ENCODE data around the gene POLR1C. TPM values are rescaled to one million over a fixed set of nuclear protein-coding genes. Genes with fewer than 3 reads are reported as not detected.
A peak's percentile ranks its signal among the peaks of the same experiment; 100 is the strongest.

Gene POLR1C
- total RNA-seq, 1 experiment from 2014 or later: 50.0 TPM

DNA sequence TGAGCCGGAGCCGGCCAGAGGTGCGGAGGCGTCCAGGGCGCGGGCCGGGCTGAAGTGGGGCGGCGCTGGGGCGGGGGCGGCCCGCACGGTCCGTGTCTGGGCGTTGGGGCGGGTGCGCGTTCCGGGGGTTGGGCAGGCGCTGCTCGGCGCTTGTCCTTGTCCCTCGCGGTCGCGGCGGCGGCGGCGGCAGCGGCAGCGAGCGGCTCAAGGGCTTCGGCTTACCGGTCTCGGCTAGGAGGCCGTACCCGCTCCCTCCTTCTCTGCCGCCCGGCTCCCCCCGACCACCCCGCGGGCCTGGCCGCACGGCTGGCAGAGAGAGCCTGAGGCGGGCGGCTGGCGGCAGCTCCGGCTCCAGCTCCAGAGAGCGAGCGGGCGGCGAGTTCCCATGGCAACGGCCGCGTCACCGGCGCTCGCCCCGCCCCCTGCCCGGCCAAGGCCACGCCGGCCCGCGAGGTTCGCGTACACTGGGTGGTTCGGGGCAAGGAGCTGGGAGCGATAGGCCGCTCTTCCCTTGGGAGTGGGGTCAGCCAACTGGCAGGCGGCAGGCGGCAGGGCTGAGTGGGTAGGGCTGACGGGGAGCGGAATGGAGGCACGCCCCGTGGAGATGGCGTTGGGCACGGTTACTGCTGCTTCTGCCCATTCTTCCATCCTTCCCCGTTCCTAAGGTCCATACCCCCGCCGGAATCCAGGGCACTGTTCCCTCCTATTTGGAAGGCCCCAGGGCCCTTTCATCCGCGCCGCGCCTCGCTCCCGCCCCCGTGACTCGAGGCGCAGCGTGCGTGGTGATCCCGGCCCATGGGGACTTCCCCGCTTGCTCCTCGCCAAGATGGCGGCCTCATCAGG is 6.7 kb upstream of the POLR1C start, which contains the start of gene LRRC73:
Gene LRRC73 (minus strand): TSS at position 363 of the 843 bp plus-strand sequence. CDS start 561 bp downstream, outside the sequence.
- Histone ChIP-seq H3K27ac (ENCODE audit: low read length) (no peak within 1 kb of the TSS), H3K27me3 (ENCODE audit: low read length) (no peaks in the 10 kb centered on the region), H3K4me1 (ENCODE audit: low read length) (peaks cover 27% of the 10 kb centered on the region), H3K36me3 (ENCODE audit: insufficient read depth, low read length) (peaks cover under 1% of the 10 kb centered on the region; the same call in 1 of the 2 replicates), H3K9me2 (replicated peaks; ENCODE audit: insufficient read depth, low read length) (no peaks in the 10 kb centered on the region), H3K9me3 (ENCODE audit: low read length) (no peaks in the 10 kb centered on the region), H3K9ac (ENCODE audit: low read length) (peak within 1 kb of the TSS; percentile 73), H3K4me2 (ENCODE audit: low read depth, low read length, poor library complexity, severe bottlenecking) (peak within 1 kb of the TSS; percentile 91), H3K79me2 (ENCODE audit: low read length) (peaks cover 6% of the 10 kb centered on the region), H4K20me1 (ENCODE audit: insufficient read depth, low read depth, low read length) (no peaks in the 10 kb centered on the region), H2AFZ (ENCODE audit: low read length) (peak within 1 kb of the TSS; percentile 56; the same call in 1 of the 2 replicates), H3K4me3 (ENCODE audit: low read length) (peak within 1 kb of the TSS; percentile 82)
- peak; percentile 92 for DNase-seq

DNA sequence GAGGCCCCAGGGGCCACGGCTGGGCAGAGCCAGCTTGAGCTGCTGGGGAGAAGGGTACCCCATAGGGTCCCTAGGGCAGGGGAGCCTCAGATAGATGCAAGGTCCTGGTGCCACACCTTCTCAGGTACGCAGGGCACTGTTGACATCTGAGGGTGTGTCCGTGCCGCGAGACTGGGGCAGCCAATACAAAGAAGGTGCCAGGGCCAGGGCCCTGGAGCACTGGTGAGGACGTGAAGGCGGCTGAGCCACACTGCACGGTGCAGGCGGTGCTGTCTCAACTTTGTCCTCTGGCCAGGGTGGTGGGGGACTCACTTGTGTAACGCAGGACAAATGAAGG is 6.1 kb upstream of the POLR1C start:
- Histone ChIP-seq H3K9ac (ENCODE audit: low read length) (peak overlapping the region; percentile 73; the same call in 1 of the 2 replicates), H3K4me1 (ENCODE audit: low read length) (peaks cover 33% of the 10 kb centered on the region), H3K9me2 (replicated peaks; ENCODE audit: insufficient read depth, low read length) (no peaks in the 10 kb centered on the region), H3K27me3 (ENCODE audit: low read length) (no peaks in the 10 kb centered on the region), H3K9me3 (ENCODE audit: low read length) (no peaks in the 10 kb centered on the region), H3K4me3 (ENCODE audit: low read length) (peak overlapping the region; percentile 82; the same call in 1 of the 2 replicates), H3K79me2 (ENCODE audit: low read length) (peaks cover 12% of the 10 kb centered on the region), H2AFZ (ENCODE audit: low read length) (no peak overlapping the region), H4K20me1 (ENCODE audit: insufficient read depth, low read depth, low read length) (no peaks in the 10 kb centered on the region), H3K36me3 (ENCODE audit: insufficient read depth, low read length) (peaks cover 3% of the 10 kb centered on the region; the same call in 1 of the 2 replicates), H3K27ac (ENCODE audit: low read length) (no peak overlapping the region), H3K4me2 (ENCODE audit: low read depth, low read length, poor library complexity, severe bottlenecking) (peak overlapping the region; percentile 91)
- DNase-seq: no peak

DNA sequence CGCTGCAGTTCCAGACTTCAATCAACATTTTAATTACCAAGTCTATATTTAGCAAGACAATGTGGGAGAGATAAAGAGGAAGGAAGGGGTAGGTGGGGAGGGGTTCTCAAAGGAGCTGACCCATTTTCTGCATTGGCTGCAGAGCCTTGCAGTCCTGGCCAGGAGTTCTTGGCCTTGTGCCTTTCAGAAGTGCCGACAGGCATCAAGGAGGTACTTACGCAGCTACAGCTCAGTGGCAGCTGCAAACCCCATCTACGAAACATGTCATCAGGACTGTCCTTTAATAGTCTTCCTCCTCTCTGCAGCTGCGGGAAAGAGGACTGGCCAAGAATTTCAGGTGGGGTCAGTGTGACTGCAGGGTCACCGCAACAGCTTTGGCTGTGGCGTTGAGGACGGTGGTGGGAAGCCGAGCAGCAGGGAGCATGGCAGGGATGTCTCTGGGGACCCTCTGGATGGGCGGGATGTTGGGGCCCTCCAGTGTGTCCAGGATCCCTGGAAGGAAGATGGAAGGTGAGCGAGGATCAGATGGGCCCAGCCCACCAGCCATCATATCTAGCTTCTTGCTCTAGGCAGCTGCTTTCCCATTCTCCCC is 5.0 kb upstream of the POLR1C start:
- Histone ChIP-seq H3K9me3 (ENCODE audit: low read length) (no peaks in the 10 kb centered on the region), H3K27me3 (ENCODE audit: low read length) (no peaks in the 10 kb centered on the region), H3K9ac (ENCODE audit: low read length) (no peak overlapping the region), H3K79me2 (ENCODE audit: low read length) (peaks cover 22% of the 10 kb centered on the region), H4K20me1 (ENCODE audit: insufficient read depth, low read depth, low read length) (no peaks in the 10 kb centered on the region), H3K36me3 (ENCODE audit: insufficient read depth, low read length) (peaks cover 3% of the 10 kb centered on the region; the same call in 1 of the 2 replicates), H3K4me1 (ENCODE audit: low read length) (peaks cover 32% of the 10 kb centered on the region), H3K9me2 (replicated peaks; ENCODE audit: insufficient read depth, low read length) (no peaks in the 10 kb centered on the region), H3K4me2 (ENCODE audit: low read depth, low read length, poor library complexity, severe bottlenecking) (no peak overlapping the region), H3K27ac (ENCODE audit: low read length) (no peak overlapping the region), H3K4me3 (ENCODE audit: low read length) (no peak overlapping the region), H2AFZ (ENCODE audit: low read length) (no peak overlapping the region)
- DNase-seq: no peak

DNA sequence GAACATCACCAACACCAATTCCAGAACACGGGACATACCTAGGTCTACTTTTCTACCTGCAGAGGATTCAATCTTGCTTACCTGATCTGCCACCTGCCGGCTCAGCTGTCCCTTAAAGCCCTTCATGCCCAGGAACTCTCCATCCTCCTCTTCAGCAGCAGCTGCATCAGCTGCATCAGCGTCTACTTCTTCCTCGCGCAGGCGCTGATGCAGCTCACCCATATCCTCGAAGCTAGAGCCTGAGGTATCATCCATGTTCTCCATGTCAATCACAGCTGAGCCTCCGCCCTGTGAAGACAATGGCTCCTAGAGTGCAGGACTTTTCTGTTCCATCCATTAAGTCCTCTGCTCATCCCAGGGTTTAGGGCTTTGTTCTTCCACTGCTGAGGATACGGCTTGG is 1.1 kb upstream of the POLR1C start:
- Histone ChIP-seq H3K9me3 (ENCODE audit: low read length) (no peaks in the 10 kb centered on the region), H3K27me3 (ENCODE audit: low read length) (no peaks in the 10 kb centered on the region), H3K4me1 (ENCODE audit: low read length) (peaks cover 24% of the 10 kb centered on the region), H2AFZ (ENCODE audit: low read length) (no peak overlapping the region), H4K20me1 (ENCODE audit: insufficient read depth, low read depth, low read length) (no peaks in the 10 kb centered on the region), H3K27ac (ENCODE audit: low read length) (no peak overlapping the region), H3K79me2 (ENCODE audit: low read length) (peaks cover 52% of the 10 kb centered on the region), H3K36me3 (ENCODE audit: insufficient read depth, low read length) (peaks cover 24% of the 10 kb centered on the region), H3K9ac (ENCODE audit: low read length) (peak overlapping the region; percentile 84), H3K4me2 (ENCODE audit: low read depth, low read length, poor library complexity, severe bottlenecking) (peak overlapping the region; percentile 90), H3K4me3 (ENCODE audit: low read length) (peak overlapping the region; percentile 83), H3K9me2 (replicated peaks; ENCODE audit: insufficient read depth, low read length) (no peaks in the 10 kb centered on the region)
- DNase-seq: no peak

DNA sequence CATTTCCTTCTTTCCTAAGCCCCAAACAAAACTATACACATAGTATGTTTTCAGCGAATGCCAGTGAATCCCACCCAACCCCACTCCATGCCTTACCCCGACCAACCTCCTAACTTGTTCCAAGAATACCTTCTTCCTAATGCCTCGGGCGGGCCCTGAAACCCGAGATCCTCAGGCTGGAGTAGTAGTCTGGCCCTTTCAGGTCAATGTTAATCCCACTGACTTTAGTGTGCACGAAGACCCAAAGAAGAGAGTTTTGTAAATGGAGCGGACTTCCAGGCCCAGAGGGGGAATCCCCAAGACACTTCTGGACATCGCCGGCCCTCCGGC is 557 bp upstream of the POLR1C start:
- H3K4me3 ChIP-seq (ENCODE audit: low read length): peak overlapping the region; percentile 83
- H3K27ac ChIP-seq (ENCODE audit: low read length): peak overlapping the region; percentile 50
- H3K4me1 ChIP-seq (ENCODE audit: low read length): peaks cover 24% of the 10 kb centered on the region
- peaks cover 28% of the 10 kb centered on the region for H3K36me3 ChIP-seq (ENCODE audit: insufficient read depth, low read length)
- no peaks in the 10 kb centered on the region for H3K9me2 ChIP-seq (replicated peaks; ENCODE audit: insufficient read depth, low read length)
- peak overlapping the region; percentile 31; the same call in 1 of the 2 replicates for H2AFZ ChIP-seq (ENCODE audit: low read length)
- DNase-seq: no peak
- H3K9me3 ChIP-seq (ENCODE audit: low read length): no peaks in the 10 kb centered on the region
- peak overlapping the region; percentile 90 for H3K4me2 ChIP-seq (ENCODE audit: low read depth, low read length, poor library complexity, severe bottlenecking)
- no peaks in the 10 kb centered on the region for H3K27me3 ChIP-seq (ENCODE audit: low read length)
- peak overlapping the region; percentile 84 for H3K9ac ChIP-seq (ENCODE audit: low read length)
- no peaks in the 10 kb centered on the region for H4K20me1 ChIP-seq (ENCODE audit: insufficient read depth, low read depth, low read length)
- peaks cover 52% of the 10 kb centered on the region for H3K79me2 ChIP-seq (ENCODE audit: low read length)

DNA sequence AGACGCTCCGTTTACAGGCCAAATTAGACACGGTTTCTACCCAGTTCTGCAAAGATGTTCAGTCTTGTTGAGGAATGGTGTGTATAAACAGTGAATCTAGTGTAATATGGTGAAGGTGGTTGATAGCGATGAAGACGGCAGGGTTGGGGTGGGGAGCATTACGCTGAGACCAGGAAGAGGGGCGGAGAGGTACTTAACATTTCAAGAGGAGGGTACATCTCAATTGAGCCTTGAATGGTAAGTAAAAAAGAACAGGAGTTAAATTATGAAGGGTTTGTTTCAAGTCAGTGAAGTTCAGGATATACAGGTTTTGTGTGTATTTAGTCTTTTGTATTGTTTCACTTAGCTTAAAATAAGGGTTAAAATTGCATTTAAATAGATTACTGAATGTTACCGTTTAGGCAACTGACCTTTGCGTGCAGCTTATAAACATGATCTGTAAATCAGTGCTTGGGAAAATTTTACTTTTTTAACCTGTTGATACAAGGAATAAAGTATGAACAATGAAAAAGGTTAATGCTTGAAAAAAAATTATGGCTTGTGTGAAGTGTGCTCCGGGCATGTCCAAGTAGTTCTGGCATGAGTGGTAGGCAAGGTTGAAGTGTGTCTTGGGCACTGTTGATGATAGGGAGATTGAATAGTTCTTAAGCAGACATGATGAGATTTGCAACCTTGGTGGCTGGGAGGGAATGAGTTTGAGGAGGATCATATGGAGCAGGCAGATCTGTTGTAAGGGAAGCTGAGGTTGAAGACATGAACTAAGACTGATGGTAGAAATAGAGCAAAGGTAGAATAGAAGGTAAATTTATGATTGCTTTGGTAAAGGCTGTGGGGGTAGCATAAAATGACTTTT is 842 bp downstream of the POLR1C start:
- Histone ChIP-seq H3K4me1 (ENCODE audit: low read length) (peaks cover 24% of the 10 kb centered on the region), H3K9me3 (ENCODE audit: low read length) (no peaks in the 10 kb centered on the region), H3K4me3 (ENCODE audit: low read length) (peak overlapping the region; percentile 83), H3K9ac (ENCODE audit: low read length) (peak overlapping the region; percentile 84), H3K27me3 (ENCODE audit: low read length) (no peaks in the 10 kb centered on the region), H3K36me3 (ENCODE audit: insufficient read depth, low read length) (peaks cover 42% of the 10 kb centered on the region), H2AFZ (ENCODE audit: low read length) (0 out of 2 replicates have a peak overlapping the region, but pooled peaks have one; percentile 2), H3K9me2 (replicated peaks; ENCODE audit: insufficient read depth, low read length) (no peaks in the 10 kb centered on the region), H3K27ac (ENCODE audit: low read length) (peak overlapping the region; percentile 45; the same call in 1 of the 2 replicates), H3K79me2 (ENCODE audit: low read length) (peaks cover 52% of the 10 kb centered on the region), H4K20me1 (ENCODE audit: insufficient read depth, low read depth, low read length) (no peaks in the 10 kb centered on the region), H3K4me2 (ENCODE audit: low read depth, low read length, poor library complexity, severe bottlenecking) (peak overlapping the region; percentile 79)
- DNase-seq: peak; percentile 70

DNA sequence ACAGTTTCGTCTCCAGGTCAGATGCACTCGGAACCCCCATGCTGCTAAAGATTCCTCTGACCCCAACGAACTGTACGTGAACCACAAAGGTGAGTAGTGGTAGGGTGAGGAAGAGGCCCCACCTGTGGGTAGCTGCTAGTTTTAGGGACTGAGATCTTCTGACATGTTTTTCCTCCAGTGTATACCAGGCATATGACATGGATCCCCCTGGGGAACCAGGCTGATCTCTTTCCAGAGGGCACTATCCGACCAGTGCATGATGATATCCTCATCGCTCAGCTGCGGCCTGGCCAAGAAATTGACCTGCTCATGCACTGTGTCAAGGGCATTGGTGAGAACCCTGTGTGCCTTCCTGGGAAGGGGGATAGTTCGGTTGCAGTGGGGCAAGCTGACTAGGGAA is 3.2 kb downstream of the POLR1C start:
- Histone ChIP-seq H3K79me2 (ENCODE audit: low read length) (peaks cover 47% of the 10 kb centered on the region), H3K9me2 (replicated peaks; ENCODE audit: insufficient read depth, low read length) (no peaks in the 10 kb centered on the region), H3K4me1 (ENCODE audit: low read length) (peaks cover 24% of the 10 kb centered on the region), H3K4me3 (ENCODE audit: low read length) (no peak overlapping the region), H3K36me3 (ENCODE audit: insufficient read depth, low read length) (peaks cover 58% of the 10 kb centered on the region), H4K20me1 (ENCODE audit: insufficient read depth, low read depth, low read length) (no peaks in the 10 kb centered on the region), H2AFZ (ENCODE audit: low read length) (no peak overlapping the region), H3K9ac (ENCODE audit: low read length) (no peak overlapping the region), H3K9me3 (ENCODE audit: low read length) (no peaks in the 10 kb centered on the region), H3K27ac (ENCODE audit: low read length) (no peak overlapping the region), H3K27me3 (ENCODE audit: low read length) (no peaks in the 10 kb centered on the region), H3K4me2 (ENCODE audit: low read depth, low read length, poor library complexity, severe bottlenecking) (no peak overlapping the region)
- DNase-seq: no peak
